Activated T-helper 2 cell treated with anti-CD3 and anti-CD28 coated beads, Interferon-gamma antibody, Interleukin-2, Interleukin-4, amounts not matched to agents 10 μg/mL and 5 μg/mL and 100 μg/mL, durations not matched to agents 14 hours and 24 hours and 36 hours (primary cell): ENCODE results near the gene KIZ. TPM values are rescaled to one million over a fixed set of nuclear protein-coding genes. Genes with fewer than 3 reads are reported as not detected.

Experiments used
- DNase-seq: peaks from one replicate; pipeline ENCODE4 v3.0.0; 2021; ENCODE audit warnings: low spot score
- H3K27ac Mint-ChIP-seq: one replicate; pipeline ENCODE4 v1.8.0; 2021; ENCODE audit warnings: mixed read lengths
- H3K27me3 Mint-ChIP-seq: one replicate; pipeline ENCODE4 v1.8.0; 2021; ENCODE audit warnings: low read depth, mixed read lengths
- H3K36me3 Mint-ChIP-seq: one replicate; pipeline ENCODE4 v1.8.0; 2021; ENCODE audit warnings: low read depth, mixed read lengths
- H3K4me1 Mint-ChIP-seq: one replicate; pipeline ENCODE4 v1.8.0; 2021; ENCODE audit warnings: low read depth, mixed read lengths
- H3K4me3 Mint-ChIP-seq: one replicate; pipeline ENCODE4 v1.8.0; 2021; ENCODE audit warnings: low read depth, mild to moderate bottlenecking, moderate library complexity, mixed read lengths
- H3K9me3 Mint-ChIP-seq: one replicate; pipeline ENCODE4 v1.8.0; 2021; ENCODE audit warnings: mixed read lengths
- intact Hi-C: fragments of 100-400 bp; cut with micrococcal nuclease; formaldehyde crosslinking; loops from one replicate; pipeline ENCODE4 v1.15.1; 2023
- total RNA-seq: library from RNA; stranded (reverse); gene quantifications from 2 replicates; pipeline ENCODE4 v1.2.3, GENCODE V29; 2022

Gene KIZ, protein sequence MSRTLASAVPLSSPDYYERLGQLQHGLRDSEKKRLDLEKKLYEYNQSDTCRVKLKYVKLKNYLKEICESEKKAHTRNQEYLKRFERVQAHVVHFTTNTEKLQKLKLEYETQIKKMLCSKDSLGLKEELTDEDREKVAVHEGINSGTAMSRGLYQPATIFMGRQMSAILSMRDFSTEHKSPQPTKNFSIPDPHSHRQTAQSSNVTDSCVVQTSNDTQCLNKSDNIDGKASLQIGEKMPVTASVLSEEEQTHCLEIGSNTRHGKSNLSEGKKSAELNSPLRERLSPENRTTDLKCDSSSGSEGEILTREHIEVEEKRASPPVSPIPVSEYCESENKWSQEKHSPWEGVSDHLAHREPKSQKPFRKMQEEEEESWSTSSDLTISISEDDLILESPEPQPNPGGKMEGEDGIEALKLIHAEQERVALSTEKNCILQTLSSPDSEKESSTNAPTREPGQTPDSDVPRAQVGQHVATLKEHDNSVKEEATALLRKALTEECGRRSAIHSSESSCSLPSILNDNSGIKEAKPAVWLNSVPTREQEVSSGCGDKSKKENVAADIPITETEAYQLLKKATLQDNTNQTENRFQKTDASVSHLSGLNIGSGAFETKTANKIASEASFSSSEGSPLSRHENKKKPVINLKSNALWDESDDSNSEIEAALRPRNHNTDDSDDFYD
- 8.9 and 10.5 TPM in 2 replicates for total RNA-seq

DNA sequence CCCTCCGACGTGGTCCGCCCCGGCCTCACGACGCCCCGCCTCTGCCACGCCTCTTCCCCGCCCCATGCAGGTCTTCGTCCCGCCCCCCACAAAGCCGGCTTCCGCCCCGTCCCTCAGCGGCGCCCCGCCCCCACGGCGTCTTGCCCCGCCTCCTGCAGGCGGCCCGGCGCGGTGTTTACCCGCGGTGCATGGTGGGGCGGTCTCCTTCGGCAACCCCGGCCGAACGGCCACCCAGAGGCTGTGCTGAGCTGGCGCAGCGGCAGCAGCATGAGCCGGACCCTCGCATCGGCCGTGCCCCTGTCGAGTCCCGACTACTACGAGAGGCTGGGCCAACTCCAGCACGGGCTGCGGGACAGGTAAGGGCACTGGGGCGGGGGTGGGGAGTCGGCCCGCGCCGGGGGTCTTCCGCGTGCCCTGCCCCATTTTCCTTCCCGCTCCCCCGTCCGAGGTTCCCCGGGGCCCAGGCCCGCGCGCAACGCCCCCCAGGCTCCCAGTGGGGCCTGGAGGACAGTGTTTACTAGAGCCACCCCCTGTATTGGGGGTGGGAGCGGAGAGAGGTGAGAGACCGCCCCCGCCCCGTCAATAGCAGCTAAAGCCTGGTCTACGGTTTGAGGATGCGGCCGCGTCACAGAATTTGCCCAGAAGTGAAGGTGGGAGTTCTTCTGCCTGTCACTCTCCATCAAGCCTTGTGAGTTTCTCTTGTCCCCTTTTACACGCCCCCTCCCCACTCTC lies at the start of gene KIZ:
Gene KIZ, plus strand, starts transcription at position 234 of the 732 bp plus-strand sequence. Its CDS starts 34 bp downstream, at position 268.
- Mint-ChIP-seq H3K27ac (peak within 1 kb of the TSS; percentile 70), H3K9me3 (no peaks in the 10 kb centered on the region), H3K36me3 (no peaks in the 10 kb centered on the region), H3K4me3 (peak within 1 kb of the TSS; percentile 86), H3K4me1 (peaks cover 21% of the 10 kb centered on the region), H3K27me3 (peaks cover 1% of the 10 kb centered on the region)
- DNase-seq, result peak; percentile 95
- intact Hi-C loops, result loop anchor here (1.0 to 2.0 kb wide), 2 partner anchors 177 to 413 kb away; partner anchors contain the start of genes RALGAPA2 and XRN2

DNA sequence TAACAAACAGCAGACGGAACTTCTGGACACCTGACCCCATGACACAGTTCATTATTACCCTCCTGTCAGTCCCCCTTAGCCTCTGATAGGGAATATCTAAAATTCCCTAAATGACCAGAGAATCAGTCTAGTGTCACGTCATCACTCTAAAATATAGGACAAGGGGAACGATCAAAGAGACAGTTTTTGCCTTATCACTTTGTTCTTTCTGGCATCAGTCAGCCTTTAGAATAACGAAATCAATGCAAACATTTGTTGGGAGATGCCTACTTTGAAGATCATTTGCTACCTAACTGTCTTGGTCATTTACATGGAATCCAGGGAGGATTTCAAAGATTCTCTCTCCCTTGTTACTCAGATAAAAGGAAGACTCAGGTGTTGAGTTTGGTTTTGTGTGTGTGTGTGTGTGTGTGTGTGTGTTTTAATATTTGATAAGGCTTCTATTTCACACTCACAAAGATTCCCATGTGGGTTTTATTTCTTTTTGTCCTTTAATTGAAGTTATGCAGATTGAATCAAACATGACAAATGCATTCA lies 48.0 kb upstream of the KIZ start:
- Mint-ChIP-seq H3K36me3 (no peaks in the 10 kb centered on the region), H3K4me3 (no peak overlapping the region), H3K4me1 (no peaks in the 10 kb centered on the region), H3K9me3 (no peaks in the 10 kb centered on the region), H3K27me3 (peaks cover 26% of the 10 kb centered on the region), H3K27ac (no peak overlapping the region)
- intact Hi-C loops, result no loop called here
- DNase-seq, result no peak

DNA sequence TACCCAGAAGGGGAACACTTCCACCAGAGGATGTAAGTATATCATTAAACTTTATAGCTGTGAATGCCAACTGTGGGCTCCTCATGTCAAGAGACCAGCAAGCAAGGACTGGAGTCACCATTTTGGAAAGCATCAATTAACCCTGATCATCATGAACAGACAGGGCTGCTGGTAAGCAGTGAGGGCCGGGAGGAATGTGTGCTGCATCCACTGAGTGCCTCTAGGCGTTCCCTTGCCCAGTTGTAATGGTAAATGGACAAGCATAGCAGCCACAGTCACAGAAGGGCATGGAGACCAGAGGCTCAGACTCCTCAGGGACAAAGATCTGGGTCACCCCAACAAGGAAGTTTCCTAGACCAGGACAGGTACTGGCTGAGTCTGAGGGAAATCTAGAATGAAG lies 43.3 kb upstream of the KIZ start:
- intact Hi-C loops, result no loop called here
- no peaks in the 10 kb centered on the region for H3K36me3 Mint-ChIP-seq
- no peak for DNase-seq
- no peak overlapping the region for H3K4me3 Mint-ChIP-seq
- no peaks in the 10 kb centered on the region for H3K9me3 Mint-ChIP-seq
- no peaks in the 10 kb centered on the region for H3K4me1 Mint-ChIP-seq
- H3K27me3 Mint-ChIP-seq, result peaks cover 34% of the 10 kb centered on the region
- no peak overlapping the region for H3K27ac Mint-ChIP-seq

DNA sequence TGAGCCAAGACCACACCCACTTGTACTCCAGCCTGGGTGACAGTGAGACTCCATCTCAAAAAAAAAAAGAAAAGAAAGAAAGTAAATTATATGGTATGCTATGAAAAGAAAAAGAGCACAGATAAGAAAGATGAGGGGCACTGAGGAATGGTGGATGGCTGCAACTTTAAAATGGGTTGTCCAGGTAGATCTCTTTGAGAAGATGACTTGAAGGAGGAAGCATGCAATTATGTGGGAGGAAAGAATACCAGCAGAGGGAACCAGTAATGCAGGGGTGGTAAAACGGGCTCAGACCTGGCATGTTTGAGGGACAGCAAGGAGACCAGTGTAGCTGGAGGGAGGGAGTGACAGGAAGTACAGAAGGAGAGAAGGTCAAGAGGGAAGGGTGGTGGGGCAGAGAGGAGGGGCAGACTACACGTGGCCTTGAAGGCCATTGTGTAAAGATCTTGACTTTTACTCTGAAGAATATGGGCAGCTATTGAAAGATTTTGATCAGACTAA lies 42.0 kb upstream of the KIZ start:
- no peak overlapping the region for H3K27ac Mint-ChIP-seq
- H3K27me3 Mint-ChIP-seq, result peaks cover 37% of the 10 kb centered on the region
- no peaks in the 10 kb centered on the region for H3K4me1 Mint-ChIP-seq
- H3K36me3 Mint-ChIP-seq, result no peaks in the 10 kb centered on the region
- no peak overlapping the region for H3K4me3 Mint-ChIP-seq
- no peaks in the 10 kb centered on the region for H3K9me3 Mint-ChIP-seq
- intact Hi-C loops, result no loop called here
- DNase-seq, result no peak

DNA sequence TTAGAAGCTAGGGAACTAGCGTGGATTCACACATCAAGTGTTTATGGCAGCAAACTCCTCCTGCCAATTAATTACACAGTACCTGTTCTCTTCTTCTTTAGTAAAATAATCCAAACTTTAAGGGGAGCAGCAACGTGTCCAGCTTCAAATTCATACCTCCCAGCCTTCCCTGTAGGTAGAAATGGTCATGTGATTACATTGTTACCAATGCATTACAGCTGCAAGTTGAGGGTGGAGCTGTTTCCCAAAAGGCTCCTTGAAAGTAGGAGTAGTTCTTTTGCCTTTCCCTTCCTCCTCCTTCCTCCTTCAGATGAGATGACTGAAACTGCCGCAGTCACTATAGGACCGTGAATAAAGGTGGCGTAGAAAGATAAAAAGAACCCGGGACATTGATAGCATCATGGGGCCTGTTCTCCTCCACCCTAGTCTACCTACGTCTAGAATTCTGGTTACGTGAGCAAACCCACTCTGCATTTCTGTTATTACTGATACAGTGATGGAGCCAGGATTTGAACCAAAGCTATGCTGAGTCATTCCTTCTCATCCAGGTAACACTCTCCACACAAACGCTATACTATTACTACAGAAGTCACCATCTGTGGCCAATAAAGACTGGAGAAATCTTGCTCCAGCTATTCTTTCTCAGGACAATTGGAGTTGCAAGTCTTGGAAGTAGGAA lies 37.9 kb upstream of the KIZ start:
- no peaks in the 10 kb centered on the region for H3K36me3 Mint-ChIP-seq
- no peak overlapping the region for H3K4me3 Mint-ChIP-seq
- no peak for DNase-seq
- H3K4me1 Mint-ChIP-seq, result no peaks in the 10 kb centered on the region
- intact Hi-C loops, result no loop called here
- H3K9me3 Mint-ChIP-seq, result no peaks in the 10 kb centered on the region
- H3K27ac Mint-ChIP-seq, result no peak overlapping the region
- peaks cover 58% of the 10 kb centered on the region for H3K27me3 Mint-ChIP-seq

DNA sequence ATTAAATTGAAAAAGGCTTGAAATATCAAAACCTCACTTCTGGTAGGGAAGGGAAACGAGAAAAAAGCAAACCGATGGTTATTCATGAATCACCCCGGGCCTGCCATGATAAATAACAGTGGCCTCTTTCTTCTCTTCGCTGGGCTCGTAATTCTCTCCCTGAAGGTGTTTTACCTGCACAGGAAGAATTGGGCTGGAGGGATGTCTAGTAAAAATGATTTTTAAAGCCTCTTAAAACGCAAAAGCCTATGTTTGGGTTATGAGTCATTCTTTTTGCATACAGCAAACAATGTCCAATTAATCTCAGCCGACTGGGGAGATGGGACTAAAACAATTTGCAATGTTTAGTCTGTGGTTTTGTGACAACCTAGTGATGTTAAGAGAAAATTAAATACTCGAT lies 36.5 kb upstream of the KIZ start:
- Mint-ChIP-seq H3K27me3 (peaks cover 59% of the 10 kb centered on the region), H3K9me3 (no peaks in the 10 kb centered on the region), H3K36me3 (no peaks in the 10 kb centered on the region), H3K4me3 (no peak overlapping the region), H3K4me1 (no peaks in the 10 kb centered on the region), H3K27ac (no peak overlapping the region)
- intact Hi-C loops, result no loop called here
- DNase-seq, result no peak

DNA sequence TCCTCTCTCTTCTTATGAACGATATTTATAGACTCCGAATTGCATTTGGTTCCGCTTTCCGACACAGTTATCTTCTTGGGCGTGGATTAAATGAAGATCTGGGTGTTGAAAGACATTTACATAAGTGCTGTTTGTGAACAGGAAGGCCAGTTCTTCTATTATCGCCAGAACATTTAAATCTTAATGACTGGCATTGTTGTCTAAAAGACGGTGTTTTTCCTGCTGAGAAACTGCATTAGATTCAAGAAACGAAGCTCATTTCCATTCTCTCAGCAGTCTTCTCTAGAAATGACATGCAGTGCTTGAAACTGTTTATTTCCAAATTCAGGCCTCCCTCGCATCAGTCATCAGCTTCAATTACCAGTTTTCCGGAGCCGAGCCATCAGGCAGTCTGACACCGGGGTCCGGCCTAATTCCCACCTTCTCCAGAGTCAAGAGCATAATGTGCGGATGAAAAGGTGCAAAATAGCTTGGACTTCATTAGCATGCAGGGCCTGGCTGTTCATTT lies 35.7 kb upstream of the KIZ start:
- no peak overlapping the region for H3K27ac Mint-ChIP-seq
- no peaks in the 10 kb centered on the region for H3K36me3 Mint-ChIP-seq
- no peak for DNase-seq
- intact Hi-C loops, result loop anchor here (10.0 kb wide), 1 partner anchor 225 kb away; no protein-coding TSS in a partner anchor
- no peaks in the 10 kb centered on the region for H3K4me1 Mint-ChIP-seq
- no peaks in the 10 kb centered on the region for H3K9me3 Mint-ChIP-seq
- no peak overlapping the region for H3K4me3 Mint-ChIP-seq
- peaks cover 61% of the 10 kb centered on the region for H3K27me3 Mint-ChIP-seq

DNA sequence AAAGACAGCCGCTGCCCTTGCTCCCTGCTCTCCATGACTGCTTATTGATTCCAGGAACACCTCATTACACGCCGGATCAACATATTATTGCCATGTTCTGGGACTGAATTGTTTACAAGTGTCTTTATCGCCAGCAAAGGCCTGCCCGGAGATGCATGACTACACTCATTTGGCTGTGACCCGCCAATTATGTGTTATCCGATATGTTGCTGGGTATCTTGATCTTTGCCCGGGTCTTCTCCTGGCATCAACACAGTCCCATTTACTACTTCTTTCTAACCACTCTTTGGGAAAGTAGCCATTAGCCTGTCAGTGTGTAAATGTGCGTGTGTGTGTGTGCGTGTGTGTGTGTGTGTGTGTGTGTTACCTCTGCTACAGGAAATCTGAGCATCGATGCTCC lies 35.2 kb upstream of the KIZ start:
- DNase-seq, result no peak
- Mint-ChIP-seq H3K4me3 (no peak overlapping the region), H3K4me1 (no peaks in the 10 kb centered on the region), H3K27me3 (peaks cover 66% of the 10 kb centered on the region), H3K27ac (no peak overlapping the region), H3K36me3 (no peaks in the 10 kb centered on the region), H3K9me3 (no peaks in the 10 kb centered on the region)
- intact Hi-C loops, result loop anchor here (10.0 kb wide), 1 partner anchor 226 kb away; no protein-coding TSS in a partner anchor

DNA sequence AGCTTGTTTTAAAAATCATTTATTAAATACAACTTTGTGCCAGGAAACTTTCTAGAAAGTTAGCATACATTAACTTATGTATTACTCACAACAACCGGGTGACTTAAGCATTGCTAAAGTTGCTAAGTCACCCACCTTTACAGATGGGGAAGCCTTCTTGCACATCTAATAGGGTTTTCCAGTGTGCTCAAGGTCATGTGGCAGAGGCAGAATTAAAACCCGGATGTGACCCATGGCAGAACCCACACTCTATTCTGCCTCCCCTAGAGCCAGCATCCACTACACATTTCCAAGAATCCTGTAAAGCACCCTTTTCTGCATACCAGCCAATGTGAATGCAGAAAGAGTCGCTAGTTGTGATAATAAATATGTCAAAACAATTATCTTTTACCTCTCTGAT lies 33.1 kb upstream of the KIZ start:
- Mint-ChIP-seq H3K9me3 (no peaks in the 10 kb centered on the region), H3K4me1 (peaks cover 2% of the 10 kb centered on the region), H3K27me3 (peaks cover 74% of the 10 kb centered on the region), H3K36me3 (no peaks in the 10 kb centered on the region), H3K27ac (no peak overlapping the region), H3K4me3 (no peak overlapping the region)
- intact Hi-C loops, result loop anchor here (10.0 kb wide), 1 partner anchor 228 kb away; no protein-coding TSS in a partner anchor
- no peak for DNase-seq

DNA sequence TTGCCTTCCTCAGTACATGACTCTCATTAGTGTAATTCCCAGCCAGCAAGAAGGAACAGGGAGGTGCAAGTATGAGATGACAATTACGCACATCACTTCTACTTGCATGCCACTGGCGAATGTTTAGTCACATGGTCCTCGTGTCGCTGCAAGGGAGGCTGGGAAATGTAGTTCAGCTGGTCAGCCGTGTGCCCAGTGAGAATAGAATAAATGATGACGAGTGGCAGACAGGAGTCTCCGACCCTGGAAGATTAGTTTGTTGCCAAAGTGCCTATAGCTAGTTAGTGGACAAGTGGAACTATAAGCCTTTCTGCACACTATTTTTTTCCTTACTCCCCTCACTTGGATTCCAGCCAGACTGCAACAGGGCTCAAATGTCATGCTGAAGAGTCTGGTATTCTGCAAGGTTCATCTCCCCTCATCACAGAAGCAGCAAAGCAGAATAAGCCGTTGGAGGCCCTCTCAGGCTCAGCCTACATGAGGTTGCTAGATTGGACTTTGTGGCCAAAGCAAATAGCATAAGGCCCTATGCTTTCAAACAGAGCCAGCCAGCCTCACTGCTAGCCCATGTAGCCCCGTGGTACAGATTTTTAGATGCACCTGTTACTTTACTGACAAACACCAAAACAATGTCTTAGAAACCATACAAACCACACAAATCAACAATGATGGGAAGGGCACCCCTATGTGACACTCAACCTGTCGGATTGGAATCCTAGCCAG lies 29.4 kb upstream of the KIZ start:
- no peak overlapping the region for H3K4me3 Mint-ChIP-seq
- intact Hi-C loops, result loop anchor here (10.0 kb wide), 1 partner anchor 232 kb away; no protein-coding TSS in a partner anchor
- no peak for DNase-seq

DNA sequence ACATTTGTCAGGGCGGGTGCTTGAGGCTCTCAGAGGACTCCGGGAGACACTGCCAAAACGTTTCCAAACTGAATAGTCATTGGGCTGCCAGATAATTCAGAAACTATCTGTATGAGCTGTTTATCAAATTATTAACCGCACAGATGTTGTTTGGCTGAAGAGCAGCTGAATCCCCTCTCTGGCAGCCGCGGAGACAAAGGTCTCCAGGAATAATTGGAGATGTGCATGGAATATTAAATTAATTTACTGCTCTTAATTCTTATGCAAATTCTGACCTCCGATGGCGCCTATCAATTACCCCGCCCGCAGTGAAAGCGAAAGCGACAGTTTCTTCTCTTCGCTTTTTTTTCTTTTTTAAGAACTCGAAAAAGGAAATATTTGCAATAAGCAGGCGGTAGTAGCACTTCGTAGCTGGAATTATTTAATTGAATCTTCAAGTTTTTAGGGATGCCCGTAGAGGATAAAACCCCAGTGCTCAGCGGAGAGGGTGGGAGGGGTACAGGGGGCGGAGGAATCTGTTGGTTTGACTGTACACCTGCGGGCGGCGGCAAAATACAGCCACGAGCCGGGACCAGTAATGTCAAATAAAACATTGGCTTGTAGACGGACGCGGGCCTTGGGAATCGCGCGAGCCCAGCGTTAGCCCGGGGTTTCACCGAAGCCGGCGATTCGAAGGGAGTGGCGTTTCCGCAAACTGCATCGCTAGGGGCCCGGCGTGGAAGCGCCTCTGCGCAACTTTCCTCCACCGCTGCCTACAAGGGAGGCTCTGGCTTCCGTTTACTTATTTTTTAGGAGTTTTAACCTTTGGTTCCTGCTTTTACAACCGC lies 25.9 kb upstream of the KIZ start:
- H3K27me3 Mint-ChIP-seq, result peaks cover 80% of the 10 kb centered on the region
- peak; percentile 45 for DNase-seq
- peak overlapping the region; percentile 83 for H3K4me3 Mint-ChIP-seq
- H3K4me1 Mint-ChIP-seq, result peaks cover 33% of the 10 kb centered on the region
- intact Hi-C loops, result loop anchor here (1.0 to 10.0 kb wide), 4 partner anchors 235 to 1482 kb away; partner anchors contain the start of genes FOXA2 and INSM1
- H3K36me3 Mint-ChIP-seq, result no peaks in the 10 kb centered on the region
- H3K27ac Mint-ChIP-seq, result no peak overlapping the region
- H3K9me3 Mint-ChIP-seq, result no peaks in the 10 kb centered on the region

More for the DNA sequence above, 29.4 kb upstream of the KIZ start:
- no peaks in the 10 kb centered on the region for H3K9me3 Mint-ChIP-seq
- H3K4me1 Mint-ChIP-seq, result peaks cover 18% of the 10 kb centered on the region
- H3K27ac Mint-ChIP-seq, result no peak overlapping the region
- no peaks in the 10 kb centered on the region for H3K36me3 Mint-ChIP-seq
- peaks cover 64% of the 10 kb centered on the region for H3K27me3 Mint-ChIP-seq
